Hepatocyte (in vitro differentiated cells): ENCODE measurements around the gene CD22. TPM values are rescaled to one million over a fixed set of nuclear protein-coding genes. Genes with fewer than 3 reads are reported as not detected.
A peak's percentile ranks its signal among the peaks of the same experiment; 100 is the strongest.

ENCODE experiments used
- DNase-seq: peaks from one replicate; pipeline ENCODE4 v3.0.0-alpha.2; 2016; ENCODE audit warnings: low spot score
- H2AFZ ChIP-seq: fragments of 200-600 bp; sonication (generic); 2 replicates; pipeline ENCODE4 v1.6.0; 2016; ENCODE audit warnings: antibody characterized with exemption, mild to moderate bottlenecking
- H3K27ac ChIP-seq: fragments of 200-600 bp; sonication (generic); 2 replicates; pipeline ENCODE4 v1.5.1; 2016; ENCODE audit warnings: mild to moderate bottlenecking
- H3K27me3 ChIP-seq: fragments of 200-600 bp; sonication (generic); 2 replicates; pipeline ENCODE4 v1.6.1; 2016
- H3K36me3 ChIP-seq: fragments of 200-600 bp; sonication (generic); replicated peaks from 2 replicates; pipeline ENCODE4 v1.5.1; 2016; ENCODE audit warnings: low read depth; ENCODE audit not compliant: insufficient read depth
- H3K4me1 ChIP-seq: fragments of 200-600 bp; sonication (generic); 2 replicates; pipeline ENCODE4 v1.5.1; 2016; ENCODE audit warnings: mild to moderate bottlenecking, moderate library complexity; ENCODE audit not compliant: insufficient read depth
- H3K4me2 ChIP-seq: fragments of 200-600 bp; sonication (generic); 2 replicates; pipeline ENCODE4 v1.6.0; 2016
- H3K4me3 ChIP-seq: fragments of 200-600 bp; sonication (generic); 2 replicates; pipeline ENCODE4 v1.5.1; 2016; ENCODE audit warnings: mild to moderate bottlenecking
- H3K79me2 ChIP-seq: fragments of 200-600 bp; sonication (generic); 2 replicates; pipeline ENCODE4 v1.6.0; 2017; ENCODE audit warnings: mild to moderate bottlenecking
- H3K9me2 ChIP-seq: fragments of 200-600 bp; sonication (generic); replicated peaks from 2 replicates; pipeline ENCODE4 v1.6.0; 2017; ENCODE audit warnings: mild to moderate bottlenecking; ENCODE audit not compliant: insufficient read depth
- H3K9me3 ChIP-seq: fragments of 200-600 bp; sonication (generic); 2 replicates; pipeline ENCODE4 v1.5.1; 2016; ENCODE audit warnings: low read depth, mild to moderate bottlenecking
- H4K20me1 ChIP-seq: fragments of 200-600 bp; sonication (generic); 2 replicates; pipeline ENCODE4 v1.6.0; 2016; ENCODE audit warnings: mild to moderate bottlenecking; ENCODE audit not compliant: insufficient read depth, poor library complexity, severe bottlenecking
- CTCF ChIP-seq: fragments of 200-600 bp; sonication (generic); IDR thresholded peaks from 2 replicates; pipeline ENCODE4 v1.5.1; 2016; ENCODE audit warnings: antibody characterized with exemption, mild to moderate bottlenecking; ENCODE audit not compliant: poor library complexity
- EZH2 ChIP-seq: fragments of 200-600 bp; sonication (generic); IDR thresholded peaks from 2 replicates; pipeline ENCODE4 v1.6.1; 2016; ENCODE audit warnings: antibody characterized with exemption, mild to moderate bottlenecking, borderline replicate concordance
- EZH2phosphoT487 ChIP-seq: fragments of 200-600 bp; sonication (generic); IDR thresholded peaks from one replicate; pipeline ENCODE4 v1.6.1; 2018; ENCODE audit warnings: antibody characterized with exemption, mild to moderate bottlenecking, low read depth, moderate library complexity; ENCODE audit not compliant: unreplicated experiment, severe bottlenecking
- WGBS: methylation state at CpG from one replicate; pipeline ENCODE4 v1.1.6; 2016; ENCODE audit warnings: low lambda C conversion rate; ENCODE audit errors: missing lambda C conversion rate; 5-methylcytosine and 5-hydroxymethylcytosine counted together
- polyA plus RNA-seq: library from polyadenylated mRNA; unstranded; fragments of >200 nt; fragmentation: Nextera tagmentation; extraction: Ambion mirVana; gene quantifications from 2 replicates; pipeline ENCODE4 v1.2.1, GENCODE V29; 2016
- total RNA-seq: library from RNA; depleted of rRNA; stranded (reverse); fragments of >200 nt; gene quantifications from 2 replicates; pipeline ENCODE4 v1.2.3, GENCODE V29; 2014

CD22 gene
- total and polyA plus RNA-seq, 2 experiments from 2014 or later, result 1.6 TPM; not detected in 1

GRCh38 chr19:35309481-35310279 is 19.3 kb upstream of the CD22 start:
- no peaks in the 10 kb centered on the region for H3K9me3 ChIP-seq
- H3K27me3 ChIP-seq, result no peaks in the 10 kb centered on the region
- no peaks in the 10 kb centered on the region for H3K36me3 ChIP-seq
- H3K9me2 ChIP-seq, result no peaks in the 10 kb centered on the region
- peaks cover 27% of the 10 kb centered on the region for H3K4me1 ChIP-seq
- no peak overlapping the region for H2AFZ ChIP-seq
- 54% methylated on average over 29 of the region's 47 CpGs for WGBS
- no peaks in the 10 kb centered on the region for H4K20me1 ChIP-seq
- no peaks in the 10 kb centered on the region for H3K79me2 ChIP-seq
- H3K4me2 ChIP-seq, result peak overlapping the region; percentile 59
- peak; percentile 74 for DNase-seq
- no peak overlapping the region for H3K4me3 ChIP-seq
- peak overlapping the region; percentile 69 for H3K27ac ChIP-seq
- TF ChIP-seq EZH2 (no peak), EZH2phosphoT487 (no peak), CTCF (no peak)

- 92% methylated on average over 12 of the region's 12 CpGs for WGBS
These were observed 18.7 kb upstream of the CD22 start for GRCh38 chr19:35310331-35310730.

GRCh38 chr19:35310811-35311465 is 18.0 kb upstream of the CD22 start:
- no peak overlapping the region for H2AFZ ChIP-seq
- no peak overlapping the region for H3K4me2 ChIP-seq
- H4K20me1 ChIP-seq, result no peaks in the 10 kb centered on the region
- TF ChIP-seq CTCF (no peak), EZH2 (no peak), EZH2phosphoT487 (no peak)
- H3K27me3 ChIP-seq, result no peaks in the 10 kb centered on the region
- H3K27ac ChIP-seq, result no peak overlapping the region
- WGBS, result 90% methylated on average over 10 of the region's 10 CpGs
- no peak for DNase-seq
- no peaks in the 10 kb centered on the region for H3K9me3 ChIP-seq
- no peak overlapping the region for H3K4me3 ChIP-seq
- no peaks in the 10 kb centered on the region for H3K36me3 ChIP-seq
- H3K79me2 ChIP-seq, result no peaks in the 10 kb centered on the region
- no peaks in the 10 kb centered on the region for H3K9me2 ChIP-seq
- H3K4me1 ChIP-seq, result peaks cover 27% of the 10 kb centered on the region

More at GRCh38 chr19:35310331-35310730, 18.7 kb upstream of the CD22 start:
- Histone ChIP-seq H3K4me2 (peak overlapping the region; percentile 32), H4K20me1 (no peaks in the 10 kb centered on the region), H3K9me3 (no peaks in the 10 kb centered on the region), H3K27ac (no peak overlapping the region), H3K4me3 (no peak overlapping the region), H3K4me1 (peaks cover 27% of the 10 kb centered on the region), H3K9me2 (no peaks in the 10 kb centered on the region), H3K79me2 (no peaks in the 10 kb centered on the region), H2AFZ (no peak overlapping the region), H3K36me3 (no peaks in the 10 kb centered on the region), H3K27me3 (no peaks in the 10 kb centered on the region)
- TF ChIP-seq CTCF (no peak), EZH2 (no peak), EZH2phosphoT487 (no peak)
- no peak for DNase-seq
